GM19455 (cell line): ENCODE measurements around the gene SFT2D2.

Experiments
- ATAC-seq: cut with Tn5 transposase; IDR thresholded peaks from one replicate; pipeline ENCODE4 v1.9.1; 2021; ENCODE audit not compliant: unreplicated experiment

SFT2D2 gene

GRCh38 chr1:168223261-168223660 lies 2.5 kb upstream of the SFT2D2 start:
- ATAC-seq: no peak

- no peak for ATAC-seq
These were observed 1.9 kb upstream of the SFT2D2 start for GRCh38 chr1:168223681-168224540.

GRCh38 chr1:168224991-168225390 lies 813 bp upstream of the SFT2D2 start:
- ATAC-seq: no peak

- ATAC-seq: peak; percentile 15
These were observed 1.8 kb downstream of the SFT2D2 start for GRCh38 chr1:168227620-168228019.

GRCh38 chr1:168229893-168230292 lies 4.1 kb downstream of the SFT2D2 start:
- no peak for ATAC-seq

GRCh38 chr1:168230709-168231108 lies 4.9 kb downstream of the SFT2D2 start:
- ATAC-seq: no peak

- ATAC-seq: peak; percentile 84
These were observed 9.2 kb downstream of the SFT2D2 start for GRCh38 chr1:168234846-168235547.

GRCh38 chr1:168235548-168235885 lies 9.7 kb downstream of the SFT2D2 start:
- peak; percentile 14 for ATAC-seq

- no peak for ATAC-seq
These were observed 10.1 kb downstream of the SFT2D2 start for GRCh38 chr1:168235937-168236336.

GRCh38 chr1:168236836-168237611 lies 11.2 kb downstream of the SFT2D2 start:
- ATAC-seq: no peak

- ATAC-seq: no peak
These were observed 17.4 kb downstream of the SFT2D2 start for GRCh38 chr1:168243198-168243597.

GRCh38 chr1:168243636-168244212 lies 17.9 kb downstream of the SFT2D2 start:
- ATAC-seq: no peak

GRCh38 chr1:168245042-168245441 lies 19.2 kb downstream of the SFT2D2 start:
- no peak for ATAC-seq

GRCh38 chr1:168246506-168246905 lies 20.7 kb downstream of the SFT2D2 start:
- no peak for ATAC-seq

GRCh38 chr1:168252204-168252733 lies 26.5 kb downstream of the SFT2D2 start:
- ATAC-seq: no peak

- no peak for ATAC-seq
These were observed 30.4 kb downstream of the SFT2D2 start for GRCh38 chr1:168256164-168256563.

- ATAC-seq: no peak
These were observed 31.6 kb downstream of the SFT2D2 start for GRCh38 chr1:168257397-168257796.

- no peak for ATAC-seq
These were observed 33.8 kb downstream of the SFT2D2 start for GRCh38 chr1:168259567-168259966.

GRCh38 chr1:168260393-168260792 lies 34.6 kb downstream of the SFT2D2 start:
- ATAC-seq: no peak

- ATAC-seq: no peak
These were observed 35.6 kb downstream of the SFT2D2 start for GRCh38 chr1:168261390-168261789.

- no peak for ATAC-seq
These were observed 37.3 kb downstream of the SFT2D2 start for GRCh38 chr1:168263130-168263529.
